ENCODE results near the gene ATN1. TPM values are rescaled to one million over a fixed set of nuclear protein-coding genes. Genes with fewer than 3 reads are reported as not detected.
A peak's percentile ranks its signal among the peaks of the same experiment; 100 is the strongest.

Gene ATN1
- polyA plus RNA-seq, 3 donors: 0.40 to 10.6 TPM; not detected in 1

GRCh38 chr12:6925239-6925539 is 2.6 kb upstream of the ATN1 start:
- intact Hi-C loops (cut with micrococcal nuclease): no loop called here
- DNase-seq: no peak
- no peak overlapping the region for H3K9ac ChIP-seq (ENCODE audit: insufficient read depth, low read length, poor library complexity, severe bottlenecking)
- H3K9me3 ChIP-seq (replicated peaks in 1 of 2; ENCODE audit: control insufficient read depth in 1 of 2, insufficient read depth in 1 of 2, low read length in 2 of 2): no peaks in the 10 kb centered on the region
- Mint-ChIP-seq H3K27me3 (ENCODE audit: low read depth in 3 of 3) (peaks cover 53 to 61% (median 55%) of the 10 kb centered on the region in 3 donors), H3K27ac (peak overlapping the region in 2 of 7 donors; percentile 41 to 61), H3K4me1 (peaks cover 52% of the 10 kb centered on the region), H3K9me3 (peaks cover 0 to 5% (median 2%) of the 10 kb centered on the region in 7 donors), H3K4me3 (peak overlapping the region in 1 of 2 donors; percentile 60), H3K36me3 (peaks cover 5 to 13% of the 10 kb centered on the region in 2 donors)
- H2AFZ ChIP-seq (ENCODE audit: insufficient read depth, low read depth, low read length, poor library complexity, severe bottlenecking): no peak overlapping the region
- H3K79me2 ChIP-seq (ENCODE audit: insufficient read depth, low read length): peaks cover 14% of the 10 kb centered on the region
- no peak overlapping the region for H3K4me3 ChIP-seq (replicated peaks in 1 of 3; ENCODE audit: low read depth in 2 of 3, low read length in 3 of 3)
- no peak overlapping the region for H3K4me2 ChIP-seq (replicated peaks; ENCODE audit: extremely low read depth, low read length, poor library complexity, severe bottlenecking)
- H3K27ac ChIP-seq (ENCODE audit: low read depth in 1 of 2, low read length in 2 of 2): no peak overlapping the region
- peaks cover 3 to 45% of the 10 kb centered on the region in 2 donors for H3K27me3 ChIP-seq (ENCODE audit: control insufficient read depth in 2 of 2, insufficient read depth in 2 of 2, low read length in 2 of 2)
- TF ChIP-seq CTCF (IDR thresholded peaks at IDR 0.05): no peak
- H4K20me1 ChIP-seq (ENCODE audit: insufficient read depth, low read length): no peaks in the 10 kb centered on the region
- no peaks in the 10 kb centered on the region for H3K36me3 ChIP-seq (replicated peaks in 1 of 2; ENCODE audit: control insufficient read depth in 1 of 2, insufficient read depth in 2 of 2, low read length in 2 of 2)
- H3K4me1 ChIP-seq (ENCODE audit: control insufficient read depth in 1 of 2, insufficient read depth in 2 of 2, low read length in 2 of 2): peaks cover 53 to 62% of the 10 kb centered on the region in 2 donors
- 50% methylated on average over 1 of the region's 1 CpG for WGBS (ENCODE audit: insufficient coverage)

GRCh38 chr12:6925540-6926279 is 2.0 kb upstream of the ATN1 start:
- peak in 2 of 3 donors; percentile 21 to 40 for DNase-seq
- H3K4me3 Mint-ChIP-seq: peak overlapping the region; percentile 41 to 82
- no peaks in the 10 kb centered on the region for H3K36me3 ChIP-seq (replicated peaks in 1 of 2; ENCODE audit: control insufficient read depth in 1 of 2, insufficient read depth in 2 of 2, low read length in 2 of 2)
- H3K9me3 ChIP-seq (replicated peaks in 1 of 2; ENCODE audit: control insufficient read depth in 1 of 2, insufficient read depth in 1 of 2, low read length in 2 of 2): no peaks in the 10 kb centered on the region
- peaks cover 0 to 5% (median 2%) of the 10 kb centered on the region in 7 donors for H3K9me3 Mint-ChIP-seq
- peaks cover 14% of the 10 kb centered on the region for H3K79me2 ChIP-seq (ENCODE audit: insufficient read depth, low read length)
- H3K27me3 ChIP-seq (ENCODE audit: control insufficient read depth in 2 of 2, insufficient read depth in 2 of 2, low read length in 2 of 2): peaks cover 3 to 45% of the 10 kb centered on the region in 2 donors
- no peak overlapping the region for H3K4me3 ChIP-seq (replicated peaks in 1 of 3; ENCODE audit: low read depth in 2 of 3, low read length in 3 of 3)
- no peak overlapping the region for H3K27ac Mint-ChIP-seq
- peaks cover 54% of the 10 kb centered on the region for H3K4me1 Mint-ChIP-seq
- 67% methylated on average over 6 of the region's 8 CpGs for WGBS (ENCODE audit: insufficient coverage)
- no peaks in the 10 kb centered on the region for H4K20me1 ChIP-seq (ENCODE audit: insufficient read depth, low read length)
- no peak overlapping the region for H3K27ac ChIP-seq (ENCODE audit: low read depth in 1 of 2, low read length in 2 of 2)
- no peak overlapping the region for H3K4me2 ChIP-seq (replicated peaks; ENCODE audit: extremely low read depth, low read length, poor library complexity, severe bottlenecking)
- peaks cover 50 to 63% (median 59%) of the 10 kb centered on the region in 3 donors for H3K27me3 Mint-ChIP-seq (ENCODE audit: low read depth in 3 of 3)
- TF ChIP-seq CTCF (IDR thresholded peaks at IDR 0.05): no peak
- peaks cover 53 to 62% of the 10 kb centered on the region in 2 donors for H3K4me1 ChIP-seq (ENCODE audit: control insufficient read depth in 1 of 2, insufficient read depth in 2 of 2, low read length in 2 of 2)
- H3K36me3 Mint-ChIP-seq: peaks cover 5 to 13% of the 10 kb centered on the region in 2 donors
- intact Hi-C loops (cut with micrococcal nuclease): no loop called here
- H2AFZ ChIP-seq (ENCODE audit: insufficient read depth, low read depth, low read length, poor library complexity, severe bottlenecking): no peak overlapping the region
- H3K9ac ChIP-seq (ENCODE audit: insufficient read depth, low read length, poor library complexity, severe bottlenecking): no peak overlapping the region
